CD4-positive, alpha-beta T cell (primary cell): ENCODE data around the gene YJEFN3. TPM values are rescaled to one million over a fixed set of nuclear protein-coding genes. Genes with fewer than 3 reads are reported as not detected.

Experiments
- ATAC-seq: fragments of 200-7000 bp; cut with Tn5 transposase; one replicate; pipeline ENCODE4 v1.10.0; 2022; ENCODE audit warnings: mild to moderate bottlenecking; ENCODE audit not compliant: poor library complexity
- CTCF ChIA-PET: fragments of 350-600 bp; sonication (Branson Sonifier 250); formaldehyde crosslinking; loops from one replicate; lab custom pipeline; 2021; ENCODE audit warnings: antibody characterized with exemption, inconsistent platforms; lab: Charles Lee
- POLR2A ChIA-PET: fragments of 350-600 bp; sonication (Branson Sonifier 250); formaldehyde crosslinking; loops from one replicate; lab custom pipeline; 2021; ENCODE audit warnings: antibody characterized with exemption, inconsistent platforms; lab: Charles Lee
- DNase-seq, 14 experiments: peaks; one replicate each; pipeline ENCODE4 v3.0.0-alpha.2; 2013 to 2020; ENCODE audit warnings: mixed read lengths in 2 of 14
- H3K27ac ChIP-seq, 2 donors: one replicate each; pipeline versions ENCODE4 v1.5.1 to v1.7.0; 2013; ENCODE audit warnings: low read length in 2 of 2, low read depth in 1 of 2, mild to moderate bottlenecking in 1 of 2
- H3K27me3 ChIP-seq, 2 experiments: 1 replicate in 1 of 2; 2 replicates in 1 of 2; pipeline versions ENCODE4 v1.6.1 to v1.7.0; 2013; ENCODE audit warnings: low read length in 2 of 2, control low read depth in 1 of 2, mild to moderate bottlenecking in 1 of 2, moderate library complexity in 1 of 2; ENCODE audit not compliant: insufficient read depth in 2 of 2, control insufficient read depth in 1 of 2
- H3K36me3 ChIP-seq: one replicate; pipeline ENCODE4 v1.6.1; 2013; ENCODE audit warnings: low read length, control low read depth; ENCODE audit not compliant: insufficient read depth
- H3K4me1 ChIP-seq: one replicate; pipeline ENCODE4 v1.6.1; 2013; ENCODE audit warnings: low read length, control low read depth; ENCODE audit not compliant: insufficient read depth
- H3K4me3 ChIP-seq: one replicate; pipeline ENCODE4 v1.5.1; 2013; ENCODE audit warnings: mild to moderate bottlenecking, low read length, moderate library complexity
- H3K9me3 ChIP-seq, 2 experiments: 1 replicate in 1 of 2; 2 replicates in 1 of 2; pipeline versions ENCODE4 v1.6.1 to v1.7.0; 2013; ENCODE audit warnings: low read length in 2 of 2, mild to moderate bottlenecking in 2 of 2, control low read depth in 1 of 2, moderate library complexity in 1 of 2; ENCODE audit not compliant: control insufficient read depth in 1 of 2, insufficient read depth in 1 of 2
- H3K27ac Mint-ChIP-seq: one replicate; pipeline ENCODE4 v1.8.0; 2020; ENCODE audit warnings: mixed read lengths
- H3K27me3 Mint-ChIP-seq: one replicate; pipeline ENCODE4 v1.8.0; 2021; ENCODE audit warnings: mixed read lengths
- H3K36me3 Mint-ChIP-seq: one replicate; pipeline ENCODE4 v1.8.0; 2021; ENCODE audit warnings: low read depth, mixed read lengths
- H3K4me1 Mint-ChIP-seq: one replicate; pipeline ENCODE4 v1.8.0; 2021; ENCODE audit warnings: low read depth, mixed read lengths
- H3K4me3 Mint-ChIP-seq: one replicate; pipeline ENCODE4 v1.8.0; 2020; ENCODE audit warnings: mild to moderate bottlenecking, mixed read lengths
- H3K9me3 Mint-ChIP-seq: one replicate; pipeline ENCODE4 v1.8.0; 2020; ENCODE audit warnings: mixed read lengths
- CTCF ChIP-seq: fragments of 200-600 bp; IDR thresholded peaks from one replicate; pipeline ENCODE4 v1.8.0; 2022; ENCODE audit warnings: antibody characterized with exemption, mild to moderate bottlenecking
- intact Hi-C, 2 experiments: fragments of 100-400 bp; cut with DNase I in 1 of 2; cut with micrococcal nuclease in 1 of 2; formaldehyde crosslinking; loops; one replicate each; pipeline versions ENCODE4 v1.15.1 to v1.9.0; 2023 to 2025; cut with DNase I, micrococcal nuclease
- total RNA-seq, 174 experiments: library from RNA in 2 of 174; stranded (reverse) in 2 of 174; gene quantifications; one replicate each; pipeline ENCODE4 v1.2.3 and lab custom pipeline; 2021 to 2026

YJEFN3 gene
- total RNA-seq, 2 experiments from 2014 or later, result 3.7 to 4.4 TPM

- Mint-ChIP-seq H3K27ac (no peak overlapping the region), H3K4me3 (no peak overlapping the region), H3K9me3 (no peaks in the 10 kb centered on the region), H3K4me1 (peaks cover 5% of the 10 kb centered on the region), H3K27me3 (no peaks in the 10 kb centered on the region), H3K36me3 (no peaks in the 10 kb centered on the region)
- Histone ChIP-seq H3K27me3 (no peaks in the 10 kb centered on the region), H3K4me1 (peaks cover 8% of the 10 kb centered on the region), H3K4me3 (no peak overlapping the region), H3K36me3 (no peaks in the 10 kb centered on the region), H3K9me3 (peaks cover 0 to 5% of the 10 kb centered on the region in 2 experiments), H3K27ac (no peak overlapping the region)
- intact Hi-C loops, result no loop called here
- POLR2A ChIA-PET, result interaction anchor here (1.0 kb wide), 1 partner anchor 15 kb away, joined by 3 read pairs; no protein-coding TSS in a partner anchor
- ATAC-seq (no peak), DNase-seq (no peak)
- CTCF ChIA-PET, result interaction anchor here (1.5 kb wide), 1 partner anchor 97 kb away, joined by 3 read pairs; the partner anchor contains the start of gene GMIP
- TF ChIP-seq CTCF, result no peak
Observed at GRCh38 chr19:19546751-19547162, 18.0 kb downstream of the YJEFN3 start.

GRCh38 chr19:19547674-19548336 lies 19.1 kb downstream of the YJEFN3 start:
- Mint-ChIP-seq H3K4me1 (no peaks in the 10 kb centered on the region), H3K27me3 (no peaks in the 10 kb centered on the region), H3K4me3 (no peak overlapping the region), H3K36me3 (no peaks in the 10 kb centered on the region), H3K27ac (no peak overlapping the region), H3K9me3 (no peaks in the 10 kb centered on the region)
- intact Hi-C loops, result no loop called here
- Histone ChIP-seq H3K27ac (no peak overlapping the region), H3K27me3 (no peaks in the 10 kb centered on the region), H3K9me3 (peaks cover 0 to 5% of the 10 kb centered on the region in 2 experiments), H3K4me1 (no peaks in the 10 kb centered on the region), H3K36me3 (no peaks in the 10 kb centered on the region), H3K4me3 (no peak overlapping the region)
- ATAC-seq, result no peak
- no peak for DNase-seq
- TF ChIP-seq CTCF, result no peak
- CTCF ChIA-PET, result interaction anchor here (1.5 kb wide), 1 partner anchor 96 kb away, joined by 3 read pairs; the partner anchor contains the start of gene GMIP
- POLR2A ChIA-PET, result interaction anchor here (1.0 to 1.2 kb wide), 2 partner anchors 9 to 185 kb away, joined by 3 read pairs; partner anchors contain the start of gene ZNF14

GRCh38 chr19:19548915-19549759 lies 20.4 kb downstream of the YJEFN3 start:
- H3K27ac ChIP-seq, result no peak overlapping the region
- DNase-seq, result no peak
- no peak for TF ChIP-seq CTCF
- peaks cover 0 to 5% of the 10 kb centered on the region in 2 experiments for H3K9me3 ChIP-seq
- peaks cover 1% of the 10 kb centered on the region for H3K4me1 ChIP-seq
- ChIA-PET CTCF (no interaction called here), POLR2A (interaction anchor here (1.2 kb wide), 1 partner anchor 10 kb away, joined by 3 read pairs; no protein-coding TSS in a partner anchor)
- Mint-ChIP-seq H3K4me3 (no peak overlapping the region), H3K27me3 (no peaks in the 10 kb centered on the region), H3K27ac (no peak overlapping the region), H3K4me1 (no peaks in the 10 kb centered on the region), H3K36me3 (no peaks in the 10 kb centered on the region), H3K9me3 (no peaks in the 10 kb centered on the region)
- H3K4me3 ChIP-seq, result no peak overlapping the region
- no peaks in the 10 kb centered on the region for H3K27me3 ChIP-seq
- no peaks in the 10 kb centered on the region for H3K36me3 ChIP-seq
- ATAC-seq, result no peak
- intact Hi-C loops, result no loop called here
